GM23338 (cell line): ENCODE data around the gene SLC6A13. TPM values are rescaled to one million over a fixed set of nuclear protein-coding genes. Genes with fewer than 3 reads are reported as not detected.

Source experiments
- ATAC-seq: fragments of 200-7000 bp; cut with Tn5 transposase; 3 replicates; pipeline ENCODE4 v1.9.1; 2020
- DNase-seq: peaks from one replicate; pipeline ENCODE4 v3.0.0-alpha.2; 2015; ENCODE audit warnings: low spot score
- H2AFZ ChIP-seq: fragments of 200-600 bp; sonication (generic); 2 replicates; pipeline ENCODE4 v1.8.0; 2016; ENCODE audit warnings: antibody characterized with exemption, mild to moderate bottlenecking, moderate library complexity
- H3F3A ChIP-seq: fragments of 200-600 bp; sonication (generic); replicated peaks from 2 replicates; pipeline ENCODE4 v1.8.0; 2017; ENCODE audit warnings: antibody characterized with exemption, mixed run types, low read depth
- H3K27ac ChIP-seq: fragments of 200-600 bp; sonication (generic); 2 replicates; pipeline ENCODE4 v1.6.1; 2016; ENCODE audit warnings: low read depth
- H3K27me3 ChIP-seq: fragments of 200-600 bp; sonication (generic); 2 replicates; pipeline ENCODE4 v1.8.0; 2016; ENCODE audit warnings: mild to moderate bottlenecking, mixed run types, moderate library complexity; ENCODE audit not compliant: insufficient read depth
- H3K36me3 ChIP-seq: fragments of 200-600 bp; sonication (generic); 2 replicates; pipeline ENCODE4 v1.8.0; 2016; ENCODE audit warnings: mild to moderate bottlenecking; ENCODE audit not compliant: insufficient read depth
- H3K4me1 ChIP-seq: fragments of 200-600 bp; sonication (generic); 2 replicates; pipeline ENCODE4 v1.8.0; 2016; ENCODE audit warnings: mild to moderate bottlenecking, moderate library complexity; ENCODE audit not compliant: insufficient read depth
- H3K4me2 ChIP-seq: fragments of 200-600 bp; sonication (generic); 2 replicates; pipeline ENCODE4 v1.7.1; 2017; ENCODE audit warnings: mixed run types
- H3K4me3 ChIP-seq: fragments of 200-600 bp; sonication (generic); 2 replicates; pipeline ENCODE4 v1.6.1; 2016; ENCODE audit warnings: mixed run types
- H3K79me2 ChIP-seq: fragments of 200-600 bp; sonication (generic); replicated peaks from 2 replicates; pipeline ENCODE4 v1.8.0; 2017; ENCODE audit warnings: mild to moderate bottlenecking; ENCODE audit not compliant: insufficient read depth
- H3K9me2 ChIP-seq: fragments of 200-600 bp; sonication (generic); 2 replicates; pipeline ENCODE4 v1.8.0; 2017; ENCODE audit not compliant: insufficient read depth
- H4K20me1 ChIP-seq: fragments of 200-600 bp; sonication (generic); replicated peaks from 2 replicates; pipeline ENCODE4 v1.8.0; 2017; ENCODE audit warnings: mild to moderate bottlenecking; ENCODE audit not compliant: insufficient read depth
- H3K27ac Mint-ChIP-seq: 2 replicates; pipeline ENCODE4 v1.8.0; 2020; ENCODE audit warnings: inconsistent platforms, mild to moderate bottlenecking, moderate library complexity, mixed read lengths
- H3K27me3 Mint-ChIP-seq: 3 replicates; pipeline ENCODE4 v1.8.0; 2022; ENCODE audit warnings: low read depth, mild to moderate bottlenecking, moderate library complexity, mixed read lengths, inconsistent platforms; ENCODE audit not compliant: insufficient read depth, poor library complexity
- H3K36me3 Mint-ChIP-seq: 3 replicates; pipeline ENCODE4 v1.8.0; 2021; ENCODE audit warnings: low read depth, mild to moderate bottlenecking, inconsistent platforms, moderate library complexity, mixed read lengths
- H3K4me1 Mint-ChIP-seq: 3 replicates; pipeline ENCODE4 v1.8.0; 2020; ENCODE audit warnings: mild to moderate bottlenecking, inconsistent platforms, mixed read lengths
- H3K4me3 Mint-ChIP-seq: 3 replicates; pipeline ENCODE4 v1.8.0; 2021; ENCODE audit warnings: moderate library complexity, mild to moderate bottlenecking, inconsistent platforms, mixed read lengths
- H3K9me3 Mint-ChIP-seq: 3 replicates; pipeline ENCODE4 v1.8.0; 2020; ENCODE audit warnings: moderate library complexity, mild to moderate bottlenecking, inconsistent platforms, mixed read lengths
- CREB1 ChIP-seq: fragments of 250-450 bp; sonication (Bioruptor Pico); IDR thresholded peaks from 2 replicates; pipeline ENCODE4 v1.5.0; 2020; ENCODE audit warnings: low read depth, mild to moderate bottlenecking, moderate library complexity
- ETS1 ChIP-seq: IDR thresholded peaks from 2 replicates; pipeline ENCODE4 v1.6.1; 2016; ENCODE audit warnings: antibody characterized with exemption
- EZH2 ChIP-seq: fragments of 200-600 bp; sonication (generic); IDR thresholded peaks from one replicate; pipeline ENCODE4 v1.8.0; 2017; ENCODE audit warnings: antibody characterized with exemption, mild to moderate bottlenecking, low read depth; ENCODE audit not compliant: unreplicated experiment
- EZH2phosphoT487 ChIP-seq: fragments of 200-600 bp; sonication (generic); IDR thresholded peaks from one replicate; pipeline ENCODE4 v1.8.1; 2018; ENCODE audit warnings: antibody characterized with exemption; ENCODE audit not compliant: unreplicated experiment
- JUNB ChIP-seq: IDR thresholded peaks from one replicate; pipeline ENCODE4 v1.6.1; 2016; ENCODE audit warnings: antibody characterized with exemption; ENCODE audit not compliant: unreplicated experiment
- POLR2AphosphoS5 ChIP-seq: IDR thresholded peaks from 2 replicates; pipeline ENCODE4 v1.6.1; 2016; ENCODE audit warnings: antibody characterized with exemption, low read depth
- STAT1 ChIP-seq: IDR thresholded peaks from one replicate; pipeline ENCODE4 v1.6.1; 2016; ENCODE audit warnings: antibody characterized with exemption; ENCODE audit not compliant: unreplicated experiment
- ZNF114 ChIP-seq: fragments of 250-450 bp; sonication (Bioruptor Pico); IDR thresholded peaks from 2 replicates; pipeline ENCODE4 v1.5.0; 2020; ENCODE audit warnings: mild to moderate bottlenecking, moderate library complexity
- ZNF331 ChIP-seq: fragments of 250-450 bp; sonication (Bioruptor Pico); IDR thresholded peaks from 2 replicates; pipeline ENCODE4 v1.5.0; 2020; ENCODE audit warnings: low read depth, mild to moderate bottlenecking, moderate library complexity
- ZNF462 ChIP-seq: fragments of 250-450 bp; sonication (Bioruptor Pico); IDR thresholded peaks from 2 replicates; pipeline ENCODE4 v1.5.0; 2020; ENCODE audit warnings: mild to moderate bottlenecking, moderate library complexity
- polyA plus RNA-seq: library from polyadenylated mRNA; unstranded; fragments of >200 nt; fragmentation: Nextera tagmentation; extraction: Ambion mirVana; gene quantifications from 2 replicates; pipeline ENCODE4 v1.2.1, GENCODE V29; 2016
- total RNA-seq: library from RNA; depleted of rRNA; stranded (reverse); fragments of >200 nt; shearing (Covaris generic); gene quantifications from 2 replicates; pipeline ENCODE4 v1.2.3, GENCODE V29; 2014

The SLC6A13 gene
- total and polyA plus RNA-seq, 2 experiments from 2014 or later: not detected

DNA sequence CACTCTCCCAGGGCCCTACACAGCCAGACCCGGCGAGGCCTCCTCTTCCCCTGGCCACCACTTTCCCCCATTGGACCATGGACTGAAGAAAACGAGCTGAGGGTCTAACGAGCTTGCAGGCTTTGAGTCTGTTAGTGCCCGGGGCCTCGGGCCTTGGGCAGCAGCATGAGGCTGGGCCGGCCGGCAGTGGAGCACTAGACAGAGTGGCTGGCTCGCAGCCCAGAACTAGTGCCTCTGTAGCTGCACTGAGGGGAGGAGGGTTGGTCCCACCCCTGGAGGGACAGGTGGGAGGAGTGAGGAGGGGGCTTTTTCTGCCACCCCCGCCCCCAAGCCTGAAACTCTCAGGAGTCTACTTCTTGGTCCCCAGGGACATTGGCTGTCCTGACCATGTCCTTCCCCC, 87.4 kb downstream of the SLC6A13 start (continued):
- TF ChIP-seq ETS1 (no peak), EZH2phosphoT487 (no peak), ZNF462 (CRISPR knock-in tag) (no peak)

DNA sequence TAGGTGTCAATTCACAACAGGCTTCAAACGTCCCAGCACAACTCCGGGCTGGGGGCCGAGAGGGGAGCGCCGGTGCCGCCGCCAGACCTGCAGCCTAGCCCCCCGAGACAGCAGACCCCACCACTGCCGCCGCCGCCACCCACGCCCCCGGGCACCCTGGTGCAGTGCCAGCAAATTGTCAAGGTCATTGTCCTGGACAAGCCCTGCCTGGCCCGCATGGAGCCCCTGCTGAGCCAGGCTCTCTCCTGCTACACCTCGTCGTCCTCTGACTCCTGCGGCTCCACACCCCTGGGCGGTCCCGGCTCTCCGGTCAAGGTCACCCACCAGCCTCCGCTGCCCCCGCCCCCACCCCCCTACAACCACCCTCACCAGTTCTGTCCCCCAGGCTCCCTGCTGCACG, 88.0 kb downstream of the SLC6A13 start:
- peaks cover 19% of the 10 kb centered on the region for H3K27me3 Mint-ChIP-seq
- H3K27ac Mint-ChIP-seq: no peak overlapping the region
- no peak for ATAC-seq
- no peaks in the 10 kb centered on the region for H3K27me3 ChIP-seq
- H3K4me1 ChIP-seq: peaks cover 7% of the 10 kb centered on the region; the same call in 1 of the 2 replicates
- H4K20me1 ChIP-seq: no peaks in the 10 kb centered on the region
- H3K27ac ChIP-seq: no peak overlapping the region
- no peak for DNase-seq
- no peak overlapping the region for H2AFZ ChIP-seq
- no peaks in the 10 kb centered on the region for H3K36me3 ChIP-seq
- H3K4me3 Mint-ChIP-seq: no peak overlapping the region
- H3K36me3 Mint-ChIP-seq: no peaks in the 10 kb centered on the region
- no peaks in the 10 kb centered on the region for H3F3A ChIP-seq
- no peak overlapping the region for H3K4me2 ChIP-seq
- no peaks in the 10 kb centered on the region for H3K79me2 ChIP-seq
- H3K9me3 Mint-ChIP-seq: no peaks in the 10 kb centered on the region
- H3K4me1 Mint-ChIP-seq: peaks cover 51% of the 10 kb centered on the region
- H3K4me3 ChIP-seq: no peak overlapping the region
- H3K9me2 ChIP-seq: no peaks in the 10 kb centered on the region
- TF ChIP-seq ZNF114 (CRISPR knock-in tag) (no peak), ETS1 (no peak), CREB1 (CRISPR knock-in tag) (no peak), EZH2 (no peak), ZNF331 (CRISPR knock-in tag) (no peak), POLR2AphosphoS5 (no peak), JUNB (no peak), STAT1 (no peak)
